Fibroblast of lung (primary cell): Measurements from ENCODE around the gene RAB31.

Experiments
- CTCF ChIP-seq, 2 donors: IDR thresholded peaks in 1 of 2; conservative IDR thresholded peaks in 1 of 2; 1 replicate in 1 of 2; 2 replicates in 1 of 2; pipeline ENCODE4 v1.5.1; 2011 to 2012; ENCODE audit warnings: low read length in 2 of 2, control low read depth in 1 of 2, inconsistent platforms in 1 of 2, low read depth in 1 of 2, mild to moderate bottlenecking in 1 of 2
- EZH2 ChIP-seq: IDR thresholded peaks from 2 replicates; pipeline ENCODE4 v1.5.1; 2012; ENCODE audit warnings: low read length, control low read depth, mild to moderate bottlenecking; ENCODE audit errors: missing control alignments

- TF ChIP-seq CTCF (conservative IDR thresholded peaks at IDR 0.05 in 1 of 2, IDR thresholded peaks at IDR 0.05 in 1 of 2; ENCODE audit: low read depth in 1 of 2, low read length in 2 of 2): no peak
- no peak for TF ChIP-seq EZH2
These were observed 112.6 kb downstream of the RAB31 start for GRCh38 chr18:9820719-9821118.
